HL-60 (cell line): ENCODE results near the gene TAC1.

Experiments
- DNase-seq, 2 experiments: peaks; one replicate each; pipeline ENCODE4 v3.0.0-alpha.2; 2010 to 2020; ENCODE audit warnings: low read depth in 1 of 2, low spot score in 1 of 2
- H3K27ac ChIP-seq: fragments of 250-450 bp; sonication (Bioruptor Pico); replicated peaks from 2 replicates; pipeline ENCODE4 v1.5.1; 2020; ENCODE audit warnings: mild to moderate bottlenecking, moderate library complexity
- H3K27me3 ChIP-seq: fragments of 250-450 bp; sonication (Bioruptor Pico); 2 replicates; pipeline ENCODE4 v1.5.1; 2021; ENCODE audit warnings: mild to moderate bottlenecking, moderate library complexity; ENCODE audit not compliant: insufficient read depth, poor library complexity, severe bottlenecking
- H3K4me3 ChIP-seq: replicated peaks from 2 replicates; pipeline ENCODE4 v1.5.1; 2011; ENCODE audit warnings: mild to moderate bottlenecking, control low read depth, low read length; ENCODE audit not compliant: insufficient read depth
- GABPA ChIP-seq: IDR thresholded peaks from 2 replicates; pipeline ENCODE4 v1.6.1; 2012; ENCODE audit warnings: low read depth
- POLR2AphosphoS5 ChIP-seq: IDR thresholded peaks from 2 replicates; pipeline ENCODE4 v1.6.1; 2012; ENCODE audit warnings: low read depth
- SPI1 ChIP-seq: IDR thresholded peaks from 2 replicates; pipeline ENCODE4 v1.6.1; 2012; ENCODE audit warnings: low read depth, mild to moderate bottlenecking, borderline replicate concordance
- long read RNA-seq: library from polyadenylated mRNA; unstranded; transcript quantifications from one replicate; pipeline ENCODE4 v2.0.0, GENCODE V29; 2020
- TF ChIP-seq, protein P1 (sequence below): IDR thresholded peaks from one replicate; pipeline ENCODE4 v1.5.1; 2011; ENCODE audit warnings: low read length, control low read depth, inconsistent platforms; ENCODE audit not compliant: insufficient read depth
- TF ChIP-seq, protein P2 (sequence below): IDR thresholded peaks from 2 replicates; pipeline ENCODE4 v1.6.1; 2012; ENCODE audit warnings: low read depth; ENCODE audit not compliant: insufficient replicate concordance

The TAC1 gene, protein sequence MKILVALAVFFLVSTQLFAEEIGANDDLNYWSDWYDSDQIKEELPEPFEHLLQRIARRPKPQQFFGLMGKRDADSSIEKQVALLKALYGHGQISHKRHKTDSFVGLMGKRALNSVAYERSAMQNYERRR
- long read RNA-seq = 0 reads

DNA sequence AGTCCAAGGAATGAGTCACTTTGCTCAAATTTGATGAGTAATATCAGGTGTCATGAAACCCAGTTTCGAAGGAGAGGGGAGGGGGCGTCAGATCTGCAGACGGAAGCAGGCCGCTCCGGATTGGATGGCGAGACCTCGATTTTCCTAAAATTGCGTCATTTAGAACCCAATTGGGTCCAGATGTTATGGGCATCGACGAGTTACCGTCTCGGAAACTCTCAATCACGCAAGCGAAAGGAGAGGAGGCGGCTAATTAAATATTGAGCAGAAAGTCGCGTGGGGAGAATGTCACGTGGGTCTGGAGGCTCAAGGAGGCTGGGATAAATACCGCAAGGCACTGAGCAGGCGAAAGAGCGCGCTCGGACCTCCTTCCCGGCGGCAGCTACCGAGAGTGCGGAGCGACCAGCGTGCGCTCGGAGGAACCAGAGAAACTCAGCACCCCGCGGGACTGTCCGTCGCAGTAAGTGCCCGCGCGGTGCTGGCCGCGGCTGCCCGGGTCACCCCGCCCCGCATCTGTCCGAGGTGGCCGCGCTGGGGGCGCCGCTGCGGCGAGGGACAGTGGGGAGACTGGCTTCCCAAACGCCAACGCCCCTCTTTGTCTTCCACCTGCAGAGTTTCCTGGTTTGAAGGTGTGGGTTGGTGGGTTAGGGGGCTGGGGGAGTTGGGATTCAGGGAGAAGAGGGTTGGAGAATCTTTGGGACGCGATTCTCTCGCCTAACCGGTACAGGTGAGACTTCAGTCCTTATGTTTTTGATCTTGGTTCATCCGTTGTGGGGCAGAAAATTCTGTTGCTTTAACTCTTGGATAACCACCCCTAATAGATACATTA lies at the start of gene TAC1:
Gene TAC1, plus strand, starts transcription at position 351 of the 829 bp plus-strand sequence. CDS start 527 bp downstream, outside the sequence.
- H3K4me3 ChIP-seq = no peak within 1 kb of the TSS
- DNase-seq = no peak
- peaks cover 28% of the 10 kb centered on the region for H3K27me3 ChIP-seq
- TF ChIP-seq POLR2AphosphoS5 = no peak
- no peak for TF ChIP-seq GABPA
- TF ChIP-seq, protein P1, sequence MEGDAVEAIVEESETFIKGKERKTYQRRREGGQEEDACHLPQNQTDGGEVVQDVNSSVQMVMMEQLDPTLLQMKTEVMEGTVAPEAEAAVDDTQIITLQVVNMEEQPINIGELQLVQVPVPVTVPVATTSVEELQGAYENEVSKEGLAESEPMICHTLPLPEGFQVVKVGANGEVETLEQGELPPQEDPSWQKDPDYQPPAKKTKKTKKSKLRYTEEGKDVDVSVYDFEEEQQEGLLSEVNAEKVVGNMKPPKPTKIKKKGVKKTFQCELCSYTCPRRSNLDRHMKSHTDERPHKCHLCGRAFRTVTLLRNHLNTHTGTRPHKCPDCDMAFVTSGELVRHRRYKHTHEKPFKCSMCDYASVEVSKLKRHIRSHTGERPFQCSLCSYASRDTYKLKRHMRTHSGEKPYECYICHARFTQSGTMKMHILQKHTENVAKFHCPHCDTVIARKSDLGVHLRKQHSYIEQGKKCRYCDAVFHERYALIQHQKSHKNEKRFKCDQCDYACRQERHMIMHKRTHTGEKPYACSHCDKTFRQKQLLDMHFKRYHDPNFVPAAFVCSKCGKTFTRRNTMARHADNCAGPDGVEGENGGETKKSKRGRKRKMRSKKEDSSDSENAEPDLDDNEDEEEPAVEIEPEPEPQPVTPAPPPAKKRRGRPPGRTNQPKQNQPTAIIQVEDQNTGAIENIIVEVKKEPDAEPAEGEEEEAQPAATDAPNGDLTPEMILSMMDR = no peak
- TF ChIP-seq SPI1 = no peak
- TF ChIP-seq, protein P2, sequence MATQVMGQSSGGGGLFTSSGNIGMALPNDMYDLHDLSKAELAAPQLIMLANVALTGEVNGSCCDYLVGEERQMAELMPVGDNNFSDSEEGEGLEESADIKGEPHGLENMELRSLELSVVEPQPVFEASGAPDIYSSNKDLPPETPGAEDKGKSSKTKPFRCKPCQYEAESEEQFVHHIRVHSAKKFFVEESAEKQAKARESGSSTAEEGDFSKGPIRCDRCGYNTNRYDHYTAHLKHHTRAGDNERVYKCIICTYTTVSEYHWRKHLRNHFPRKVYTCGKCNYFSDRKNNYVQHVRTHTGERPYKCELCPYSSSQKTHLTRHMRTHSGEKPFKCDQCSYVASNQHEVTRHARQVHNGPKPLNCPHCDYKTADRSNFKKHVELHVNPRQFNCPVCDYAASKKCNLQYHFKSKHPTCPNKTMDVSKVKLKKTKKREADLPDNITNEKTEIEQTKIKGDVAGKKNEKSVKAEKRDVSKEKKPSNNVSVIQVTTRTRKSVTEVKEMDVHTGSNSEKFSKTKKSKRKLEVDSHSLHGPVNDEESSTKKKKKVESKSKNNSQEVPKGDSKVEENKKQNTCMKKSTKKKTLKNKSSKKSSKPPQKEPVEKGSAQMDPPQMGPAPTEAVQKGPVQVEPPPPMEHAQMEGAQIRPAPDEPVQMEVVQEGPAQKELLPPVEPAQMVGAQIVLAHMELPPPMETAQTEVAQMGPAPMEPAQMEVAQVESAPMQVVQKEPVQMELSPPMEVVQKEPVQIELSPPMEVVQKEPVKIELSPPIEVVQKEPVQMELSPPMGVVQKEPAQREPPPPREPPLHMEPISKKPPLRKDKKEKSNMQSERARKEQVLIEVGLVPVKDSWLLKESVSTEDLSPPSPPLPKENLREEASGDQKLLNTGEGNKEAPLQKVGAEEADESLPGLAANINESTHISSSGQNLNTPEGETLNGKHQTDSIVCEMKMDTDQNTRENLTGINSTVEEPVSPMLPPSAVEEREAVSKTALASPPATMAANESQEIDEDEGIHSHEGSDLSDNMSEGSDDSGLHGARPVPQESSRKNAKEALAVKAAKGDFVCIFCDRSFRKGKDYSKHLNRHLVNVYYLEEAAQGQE = no peak
- no peak within 1 kb of the TSS for H3K27ac ChIP-seq

DNA sequence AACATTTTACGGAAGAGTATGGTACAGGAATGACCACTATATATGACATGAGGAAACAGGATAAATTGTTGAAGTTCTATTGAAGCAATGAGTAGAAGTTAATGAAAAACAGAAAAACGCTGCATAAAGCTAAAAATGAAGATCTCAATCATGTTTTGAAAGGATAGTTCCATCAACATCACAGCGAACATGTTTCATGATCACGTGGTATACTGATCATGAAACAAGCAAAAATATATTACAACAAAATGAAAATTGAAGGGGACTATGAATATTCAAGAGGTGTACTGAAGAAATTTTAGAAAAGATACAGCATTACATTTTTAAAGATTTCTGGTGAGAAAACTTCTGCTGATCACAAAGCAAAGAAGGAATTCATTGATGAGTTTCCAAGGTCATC lies 45.9 kb upstream of the TAC1 start:
- TF ChIP-seq GABPA (no peak), POLR2AphosphoS5 (no peak), SPI1 (no peak)
- TF ChIP-seq, protein P2 = no peak
- TF ChIP-seq, protein P1 = no peak
- no peaks in the 10 kb centered on the region for H3K27me3 ChIP-seq
- DNase-seq = no peak

DNA sequence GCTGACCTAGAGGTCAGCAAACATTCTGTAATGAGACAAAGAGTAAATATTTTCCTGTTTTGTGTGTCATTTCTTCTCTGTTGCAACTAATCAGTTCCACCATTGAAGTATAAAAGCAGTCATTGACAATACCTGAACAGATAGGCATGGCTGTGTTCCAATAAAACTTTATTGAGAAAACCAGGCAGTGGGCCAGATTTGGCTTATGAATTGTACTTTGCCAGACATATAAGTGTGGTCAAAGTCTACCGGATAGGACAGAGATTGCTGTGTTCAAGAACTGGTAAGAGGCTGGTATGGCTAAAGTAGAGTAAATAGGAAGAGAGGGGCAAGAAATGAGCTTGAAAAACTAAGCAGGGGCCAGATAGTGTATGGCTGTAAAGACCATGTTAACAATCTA lies 38.3 kb upstream of the TAC1 start:
- TF ChIP-seq, protein P1 = no peak
- no peak for TF ChIP-seq SPI1
- TF ChIP-seq, protein P2 = no peak
- DNase-seq = no peak
- Histone ChIP-seq H3K4me3 (no peak overlapping the region), H3K27ac (no peak overlapping the region), H3K27me3 (no peaks in the 10 kb centered on the region)

More for the DNA sequence above, 45.9 kb upstream of the TAC1 start:
- no peak overlapping the region for H3K27ac ChIP-seq
- no peak overlapping the region for H3K4me3 ChIP-seq
